HG02852 (cell line): ENCODE measurements around the gene PCID2.

Source experiments
- ATAC-seq: cut with Tn5 transposase; IDR thresholded peaks from one replicate; pipeline ENCODE4 v1.9.1; 2021; ENCODE audit warnings: mild to moderate bottlenecking, moderate library complexity; ENCODE audit not compliant: unreplicated experiment

The PCID2 gene

GRCh38 chr13:113150550-113151365 is 57.7 kb downstream of the PCID2 start:
- ATAC-seq: no peak

DNA sequence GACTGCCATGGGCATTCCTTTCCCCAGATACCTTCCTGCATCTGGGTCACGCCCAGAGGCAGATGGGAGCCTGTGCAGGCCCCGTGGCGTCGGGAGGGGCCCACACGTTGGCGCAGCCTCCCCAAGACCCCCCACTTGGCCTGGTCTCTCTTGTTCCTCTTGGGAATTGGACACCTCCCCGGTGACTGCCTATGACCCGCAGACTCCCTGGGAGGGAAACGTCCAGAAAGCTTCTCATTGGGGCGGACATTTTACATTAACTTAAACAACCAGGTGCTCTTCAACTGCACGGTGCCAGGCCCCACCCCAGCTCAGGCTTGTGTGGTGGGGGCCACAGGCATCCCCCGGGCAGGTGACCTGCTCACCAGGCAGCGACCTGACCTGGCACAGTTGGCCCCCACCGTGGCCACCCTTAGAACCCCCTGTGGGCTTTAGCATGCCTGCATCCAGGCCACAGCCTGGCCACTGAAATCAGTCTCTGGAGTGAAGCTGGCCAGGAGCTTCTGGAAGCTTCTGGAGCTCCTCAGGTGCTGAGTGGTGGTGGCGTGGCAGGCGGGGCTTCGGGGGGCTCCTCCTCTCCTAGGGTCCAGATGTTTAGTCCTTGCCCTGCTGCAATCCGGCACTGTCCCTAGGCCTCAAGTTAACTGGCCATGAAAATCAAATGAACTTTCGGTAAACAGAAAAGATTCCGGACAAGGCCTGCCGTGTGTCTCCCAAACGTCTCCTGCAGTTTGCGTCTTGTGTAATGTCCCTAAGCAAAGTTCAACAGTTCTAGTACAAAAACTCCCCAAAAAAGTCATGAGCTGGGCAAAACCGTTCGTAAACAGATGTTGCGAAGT is 58.5 kb downstream of the PCID2 start:
- ATAC-seq: no peak

GRCh38 chr13:113148940-113149503 is 59.4 kb downstream of the PCID2 start:
- no peak for ATAC-seq

DNA sequence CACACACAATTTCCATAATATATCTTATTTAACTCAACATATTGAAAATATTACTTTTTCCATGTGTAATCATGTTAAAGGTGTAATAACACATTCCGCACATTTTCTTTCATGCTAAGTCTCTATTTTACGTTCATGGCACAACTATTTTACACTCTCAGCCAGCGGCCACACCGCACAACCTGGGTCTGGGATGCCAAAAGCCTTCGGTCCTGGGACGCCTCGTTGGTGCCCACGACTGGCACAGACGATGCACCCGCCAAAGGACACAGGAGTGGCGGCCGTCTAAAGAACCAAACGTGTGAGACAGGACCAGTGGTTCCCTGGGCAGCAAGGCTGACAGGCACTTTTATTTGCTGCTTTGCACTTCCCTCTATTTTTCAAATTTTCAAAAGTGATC is 60.1 kb downstream of the PCID2 start:
- ATAC-seq: no peak

DNA sequence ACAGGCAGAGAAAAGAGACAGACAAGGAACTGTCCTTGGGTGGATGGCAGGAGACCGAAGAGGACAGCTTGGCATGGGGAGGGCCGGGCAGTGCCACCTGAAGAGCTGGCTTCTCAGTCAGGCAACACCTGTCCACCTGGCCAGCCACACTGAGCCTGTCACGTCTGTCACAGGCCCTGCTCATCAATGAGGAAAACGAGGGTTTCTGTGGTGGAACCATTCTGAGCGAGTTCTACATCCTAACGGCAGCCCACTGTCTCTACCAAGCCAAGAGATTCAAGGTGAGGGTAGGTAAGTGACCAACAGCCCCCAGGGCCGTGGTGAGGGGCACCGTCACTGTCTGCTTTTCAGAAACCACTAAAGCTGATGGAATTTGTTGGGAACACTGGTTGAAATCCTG is 61.3 kb downstream of the PCID2 start:
- no peak for ATAC-seq

GRCh38 chr13:113146750-113147149 is 61.7 kb downstream of the PCID2 start:
- ATAC-seq: no peak

- ATAC-seq: no peak
Observed at GRCh38 chr13:113145911-113146598, 62.4 kb downstream of the PCID2 start.

DNA sequence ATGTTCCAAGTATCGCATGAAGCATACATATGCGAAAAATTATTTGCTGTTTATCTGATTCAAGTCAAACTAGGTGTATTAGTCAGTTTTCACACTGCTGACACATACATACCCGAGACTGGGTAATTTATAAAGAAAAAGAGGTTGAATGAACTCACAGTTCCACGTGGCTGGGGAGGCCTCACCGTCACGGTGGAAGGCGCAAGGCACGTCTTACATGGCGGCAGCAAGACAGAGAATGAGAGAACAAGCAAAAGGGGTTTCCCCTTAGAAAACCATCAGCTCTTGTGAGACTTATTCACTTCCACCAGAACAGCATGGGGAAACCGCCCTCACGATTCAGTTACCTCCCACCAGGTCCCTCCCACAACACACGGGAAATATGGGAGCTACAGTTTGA is 63.0 kb downstream of the PCID2 start:
- ATAC-seq: no peak

DNA sequence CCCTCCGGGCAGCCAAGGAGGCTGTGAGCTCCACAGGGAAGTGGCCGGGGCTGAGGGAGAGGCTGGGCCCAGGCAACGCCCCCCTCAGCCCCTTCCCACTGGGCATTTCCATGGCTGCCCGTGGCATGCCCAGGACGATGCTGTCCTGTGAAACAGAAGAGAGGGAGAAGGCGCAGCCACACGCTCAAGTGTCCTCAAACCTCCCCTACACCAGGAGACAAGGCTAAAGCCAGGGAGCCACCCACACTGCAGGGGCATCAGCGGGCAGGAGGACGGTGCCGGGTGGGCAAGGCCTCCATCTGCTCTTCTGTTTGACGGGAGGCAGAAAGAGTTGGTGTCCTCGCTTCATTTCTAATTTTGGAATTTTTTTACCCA is 64.2 kb downstream of the PCID2 start:
- no peak for ATAC-seq

GRCh38 chr13:113143466-113144254 is 64.8 kb downstream of the PCID2 start:
- no peak for ATAC-seq

- no peak for ATAC-seq
Observed at GRCh38 chr13:113142876-113143275, 65.6 kb downstream of the PCID2 start.

DNA sequence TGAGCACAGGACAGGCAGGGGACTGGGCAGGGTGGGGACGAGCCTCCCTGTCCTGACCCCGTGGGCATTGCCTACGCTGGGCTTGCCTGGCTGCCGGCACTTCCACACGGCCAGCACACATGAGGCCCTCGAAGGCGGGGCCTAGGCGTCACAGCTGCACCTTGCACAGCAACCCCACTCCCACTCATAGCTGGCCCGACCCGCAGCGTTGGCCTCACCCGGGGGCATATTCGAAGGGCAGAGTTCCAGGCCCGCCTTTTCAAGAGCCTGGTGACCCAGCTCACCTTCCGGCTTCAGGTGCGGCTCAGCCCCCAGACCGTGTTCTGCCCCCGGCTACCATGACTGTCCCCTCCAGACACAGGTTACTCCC is 66.9 kb downstream of the PCID2 start:
- no peak for ATAC-seq

DNA sequence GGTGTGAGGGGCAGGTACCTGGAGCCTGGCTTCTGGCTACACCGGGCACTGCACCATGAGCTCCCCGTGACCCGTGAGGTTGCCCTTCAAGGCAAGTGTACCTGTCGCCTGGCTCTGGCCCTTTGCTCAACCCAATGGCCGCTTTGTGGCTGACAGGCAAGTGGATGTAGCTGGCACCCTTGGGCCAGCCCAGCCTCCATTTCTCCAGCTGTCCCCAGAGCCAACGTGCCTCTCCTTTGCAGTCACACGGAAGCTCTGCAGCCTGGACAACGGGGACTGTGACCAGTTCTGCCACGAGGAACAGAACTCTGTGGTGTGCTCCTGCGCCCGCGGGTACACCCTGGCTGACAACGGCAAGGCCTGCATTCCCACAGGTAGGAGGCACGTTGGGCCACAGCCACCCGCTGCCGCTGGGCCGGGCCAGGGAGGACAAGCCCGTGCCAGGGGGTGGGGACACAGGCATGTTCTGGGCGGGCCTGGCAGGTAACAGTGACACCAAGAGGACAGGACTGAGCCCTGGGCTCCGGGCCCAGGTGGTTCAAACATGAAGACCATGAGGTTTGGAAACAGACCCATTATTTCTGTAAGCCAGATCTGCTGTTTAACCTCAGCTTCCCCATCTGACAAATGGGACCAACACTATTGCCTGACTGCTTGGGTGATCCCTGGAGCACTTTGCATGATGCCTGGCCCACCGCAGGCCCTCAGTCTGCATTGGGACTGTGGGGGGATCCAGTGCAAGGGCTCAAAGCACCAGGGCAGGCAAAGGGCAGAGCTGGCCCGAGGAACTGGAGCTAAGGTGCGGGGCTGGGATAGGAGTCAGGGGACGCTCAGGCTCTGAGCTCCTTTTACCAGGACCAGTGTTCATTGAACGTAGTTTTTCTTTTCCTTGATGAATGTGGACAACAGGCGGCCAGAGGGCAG is 67.5 kb downstream of the PCID2 start:
- ATAC-seq: no peak

- ATAC-seq: no peak
Observed at GRCh38 chr13:113139577-113139976, 68.9 kb downstream of the PCID2 start.

- no peak for ATAC-seq
Observed at GRCh38 chr13:113138792-113139551, 69.5 kb downstream of the PCID2 start.

- ATAC-seq: no peak
Observed at GRCh38 chr13:113137691-113138298, 70.7 kb downstream of the PCID2 start.

- ATAC-seq: no peak
Observed at GRCh38 chr13:113135281-113135760, 73.1 kb downstream of the PCID2 start.
